ENCODE data around the gene DEK. TPM values are rescaled to one million over a fixed set of nuclear protein-coding genes. Genes with fewer than 3 reads are reported as not detected.
"Not testable (repeated sequence)": the region's sequence is repeated elsewhere in the genome, so short reads cannot be mapped to it uniquely, and the experiment has no call there.

Gene DEK
- total RNA-seq, 1 donor from 2014 or later, result 197 TPM

GRCh38 chr6:18211338-18211737, 53.0 kb downstream of the DEK start:
- no peak for DNase-seq (ENCODE audit: low read depth)
- TF ChIP-seq, protein P1, sequence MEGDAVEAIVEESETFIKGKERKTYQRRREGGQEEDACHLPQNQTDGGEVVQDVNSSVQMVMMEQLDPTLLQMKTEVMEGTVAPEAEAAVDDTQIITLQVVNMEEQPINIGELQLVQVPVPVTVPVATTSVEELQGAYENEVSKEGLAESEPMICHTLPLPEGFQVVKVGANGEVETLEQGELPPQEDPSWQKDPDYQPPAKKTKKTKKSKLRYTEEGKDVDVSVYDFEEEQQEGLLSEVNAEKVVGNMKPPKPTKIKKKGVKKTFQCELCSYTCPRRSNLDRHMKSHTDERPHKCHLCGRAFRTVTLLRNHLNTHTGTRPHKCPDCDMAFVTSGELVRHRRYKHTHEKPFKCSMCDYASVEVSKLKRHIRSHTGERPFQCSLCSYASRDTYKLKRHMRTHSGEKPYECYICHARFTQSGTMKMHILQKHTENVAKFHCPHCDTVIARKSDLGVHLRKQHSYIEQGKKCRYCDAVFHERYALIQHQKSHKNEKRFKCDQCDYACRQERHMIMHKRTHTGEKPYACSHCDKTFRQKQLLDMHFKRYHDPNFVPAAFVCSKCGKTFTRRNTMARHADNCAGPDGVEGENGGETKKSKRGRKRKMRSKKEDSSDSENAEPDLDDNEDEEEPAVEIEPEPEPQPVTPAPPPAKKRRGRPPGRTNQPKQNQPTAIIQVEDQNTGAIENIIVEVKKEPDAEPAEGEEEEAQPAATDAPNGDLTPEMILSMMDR (conservative IDR thresholded peaks at IDR 0.05; ENCODE audit: low read depth, low read length), result no peak
- no peak overlapping the region for H3K4me3 ChIP-seq (ENCODE audit: low read depth, low read length)

DNA sequence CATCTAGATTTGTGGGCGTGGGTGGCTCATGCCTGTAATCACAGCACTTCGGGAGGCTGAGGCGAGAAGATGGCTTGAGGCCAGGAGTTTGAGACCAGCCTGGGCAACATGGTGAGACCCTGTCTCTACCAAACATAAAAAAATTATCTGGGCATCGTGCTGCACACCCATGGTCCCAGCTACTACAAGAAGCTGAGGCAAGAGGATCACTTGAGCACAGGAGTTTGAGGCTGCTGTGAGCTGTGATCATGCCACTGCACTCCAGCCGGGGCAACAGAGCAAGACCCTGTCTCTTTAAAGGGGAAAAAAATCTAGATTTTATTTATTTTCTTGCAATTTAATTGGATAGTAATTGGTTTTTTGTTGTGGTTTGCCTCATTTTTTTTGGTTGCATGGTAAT, 53.6 kb downstream of the DEK start:
- no peak overlapping the region for H3K4me3 ChIP-seq (ENCODE audit: low read depth, low read length)
- DNase-seq (ENCODE audit: low read depth), result no peak

DNA sequence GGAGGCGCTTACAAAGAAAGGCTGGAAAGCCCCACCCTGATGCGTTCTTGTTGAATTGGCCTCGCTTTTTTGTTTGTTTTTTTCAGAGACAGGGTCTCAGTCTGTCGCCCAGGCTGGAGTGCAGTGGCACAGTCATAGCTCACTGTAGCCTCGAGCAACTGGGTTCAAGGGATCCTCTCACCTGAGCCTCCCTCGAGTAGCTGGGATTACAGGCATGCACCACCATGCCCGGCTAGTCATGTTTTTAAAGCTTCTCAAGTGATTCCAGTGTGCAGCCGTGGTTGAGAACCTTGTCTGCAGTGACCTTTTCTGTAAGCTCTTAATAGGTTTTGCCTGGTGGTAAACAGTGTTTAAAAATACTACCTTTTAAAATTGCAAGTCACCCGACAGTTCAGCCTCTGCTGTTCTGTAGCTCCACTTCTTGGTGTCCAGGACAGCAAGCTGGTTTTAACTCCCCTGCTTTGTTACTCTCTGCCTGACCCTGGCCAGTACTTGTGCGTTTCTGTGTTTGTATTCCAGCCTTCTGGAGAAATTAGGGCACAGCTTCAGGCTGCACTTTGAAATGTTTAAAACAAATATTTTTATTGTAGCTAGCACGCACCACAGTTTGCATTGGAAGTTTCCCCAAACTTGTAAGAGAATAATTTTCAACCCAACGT, 54.7 kb downstream of the DEK start:
- no peak overlapping the region for H3K4me3 ChIP-seq (ENCODE audit: low read depth, low read length)
- TF ChIP-seq, protein P1 (conservative IDR thresholded peaks at IDR 0.05; ENCODE audit: low read depth, low read length), result no peak
- DNase-seq (ENCODE audit: low read depth), result no peak

More for the DNA sequence above, 53.6 kb downstream of the DEK start:
- TF ChIP-seq, protein P1 (conservative IDR thresholded peaks at IDR 0.05; ENCODE audit: low read depth, low read length), result no peak

- DNase-seq (ENCODE audit: low read depth); H3K4me3 ChIP-seq (ENCODE audit: low read depth, low read length): not testable (repeated sequence)
Observed at GRCh38 chr6:18208778-18209177, 55.6 kb downstream of the DEK start.

- no peak for DNase-seq (ENCODE audit: low read depth)
- no peak overlapping the region for H3K4me3 ChIP-seq (ENCODE audit: low read depth, low read length)
- TF ChIP-seq, protein P1 (conservative IDR thresholded peaks at IDR 0.05; ENCODE audit: low read depth, low read length), result no peak
Observed at GRCh38 chr6:18207949-18208348, 56.4 kb downstream of the DEK start.

DNA sequence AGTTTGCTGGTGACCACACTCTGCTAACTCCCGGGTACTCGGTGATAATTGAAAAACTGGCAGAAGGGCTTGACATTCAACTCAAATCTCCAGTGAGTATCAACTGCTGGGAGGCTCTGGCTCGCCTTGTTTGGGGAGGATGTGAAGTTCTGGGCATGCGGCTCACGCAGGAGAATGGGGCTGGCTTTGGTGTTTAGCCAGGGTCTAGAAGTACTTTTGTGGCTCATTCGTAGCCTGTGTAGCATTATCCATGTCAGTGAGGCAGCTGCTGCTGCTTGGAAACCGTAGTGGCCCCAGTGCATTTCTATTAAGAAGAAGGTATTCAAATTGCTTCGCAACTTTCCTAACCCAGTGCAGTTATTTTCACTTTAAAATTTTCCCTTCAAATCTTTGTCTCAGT, 56.9 kb downstream of the DEK start:
- TF ChIP-seq, protein P1 (conservative IDR thresholded peaks at IDR 0.05; ENCODE audit: low read depth, low read length), result no peak
- DNase-seq (ENCODE audit: low read depth), result no peak
- H3K4me3 ChIP-seq (ENCODE audit: low read depth, low read length), result no peak overlapping the region

DNA sequence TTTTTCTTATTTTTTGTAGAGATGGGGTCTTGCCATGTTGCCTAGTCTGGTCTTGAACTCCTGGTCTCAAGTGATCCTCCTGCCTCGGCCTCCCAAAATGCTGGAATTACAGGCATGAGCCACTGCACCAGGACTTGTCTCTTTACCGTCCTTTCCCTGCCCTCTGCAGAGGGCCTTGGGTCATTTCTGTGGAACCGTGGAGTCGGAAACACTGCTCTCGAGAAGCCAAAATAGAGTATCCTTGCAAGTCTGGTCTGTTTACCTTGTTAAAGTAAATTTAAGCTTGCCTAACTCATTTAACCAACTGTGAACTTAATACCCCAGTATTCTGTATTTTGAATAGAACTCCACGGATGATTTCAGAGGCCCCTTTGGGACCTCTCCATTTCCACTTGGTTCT, 57.7 kb downstream of the DEK start:
- DNase-seq (ENCODE audit: low read depth), result no peak
- no peak overlapping the region for H3K4me3 ChIP-seq (ENCODE audit: low read depth, low read length)

More for the DNA sequence above, 57.7 kb downstream of the DEK start:
- TF ChIP-seq, protein P1 (conservative IDR thresholded peaks at IDR 0.05; ENCODE audit: low read depth, low read length), result no peak
